Lower leg skin (tissue), 4 donors: Measurements from ENCODE around the gene PRKCZ. TPM values are rescaled to one million over a fixed set of nuclear protein-coding genes. Genes with fewer than 3 reads are reported as not detected.

ENCODE experiments used
- DNase-seq, 2 donors: peaks; one replicate each; pipeline ENCODE4 v3.0.0-alpha.2; 2019; ENCODE audit warnings: low spot score in 2 of 2
- H3K4me3 ChIP-seq: fragments of 200-600 bp; sonication (generic); 2 replicates; pipeline ENCODE4 v1.5.1; 2017; ENCODE audit warnings: mild to moderate bottlenecking, low read depth; ENCODE audit not compliant: poor library complexity, severe bottlenecking
- POLR2A ChIP-seq, 2 donors: fragments of 450-650 bp; IDR thresholded peaks; one replicate each; pipeline ENCODE4 v1.6.1; 2016 to 2017; ENCODE audit warnings: antibody characterized with exemption in 2 of 2, mild to moderate bottlenecking in 1 of 2, moderate library complexity in 1 of 2
- WGBS, 2 donors: methylation state at CpG; one replicate each; pipeline ENCODE4 v1.1.5; 2018; 5-methylcytosine and 5-hydroxymethylcytosine counted together
- intact Hi-C: fragments of 100-400 bp; cut with DNase I; formaldehyde crosslinking; loops from one replicate; pipeline ENCODE4 v1.15.0; 2023; ENCODE audit warnings: low total_unique reads
- total RNA-seq, 4 donors: library from RNA; depleted of rRNA; stranded (reverse); fragments of >200 nt; gene quantifications; one replicate each; pipeline ENCODE4 v1.1.0, GENCODE V29; 2016
- TF ChIP-seq, protein P1 (sequence below), 3 donors: fragments of 450-650 bp; IDR thresholded peaks; one replicate each; pipeline ENCODE4 v1.5.1; 2016; ENCODE audit warnings: antibody characterized with exemption in 3 of 3, mild to moderate bottlenecking in 3 of 3, moderate library complexity in 2 of 3

Gene PRKCZ
- total RNA-seq, 4 donors from 2014 or later: 25.9 to 32.2 (median 26.8) TPM

DNA sequence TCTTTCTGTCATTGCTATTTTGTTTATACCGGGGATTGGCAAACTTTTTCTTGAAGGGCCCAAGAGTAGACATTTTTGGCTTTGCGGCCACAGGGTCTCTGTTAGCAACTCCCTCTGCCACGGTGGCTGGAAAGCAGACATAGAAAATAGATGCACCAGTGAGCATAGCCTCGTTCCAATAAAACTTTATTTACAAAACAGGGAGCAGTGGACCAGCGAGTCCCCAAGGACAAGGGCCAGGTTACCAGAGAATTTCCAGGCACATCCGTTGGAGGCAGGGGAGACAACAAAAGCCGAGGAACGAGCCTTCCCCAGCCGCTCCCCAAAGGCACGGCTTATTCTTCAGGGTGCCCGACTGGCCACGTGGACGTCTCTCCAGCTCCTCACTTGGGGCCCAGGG lies 117.9 kb downstream of the PRKCZ start:
- intact Hi-C loops: no loop called here
- TF ChIP-seq POLR2A (IDR thresholded peaks at IDR 0.05): no peak
- TF ChIP-seq, protein P1, sequence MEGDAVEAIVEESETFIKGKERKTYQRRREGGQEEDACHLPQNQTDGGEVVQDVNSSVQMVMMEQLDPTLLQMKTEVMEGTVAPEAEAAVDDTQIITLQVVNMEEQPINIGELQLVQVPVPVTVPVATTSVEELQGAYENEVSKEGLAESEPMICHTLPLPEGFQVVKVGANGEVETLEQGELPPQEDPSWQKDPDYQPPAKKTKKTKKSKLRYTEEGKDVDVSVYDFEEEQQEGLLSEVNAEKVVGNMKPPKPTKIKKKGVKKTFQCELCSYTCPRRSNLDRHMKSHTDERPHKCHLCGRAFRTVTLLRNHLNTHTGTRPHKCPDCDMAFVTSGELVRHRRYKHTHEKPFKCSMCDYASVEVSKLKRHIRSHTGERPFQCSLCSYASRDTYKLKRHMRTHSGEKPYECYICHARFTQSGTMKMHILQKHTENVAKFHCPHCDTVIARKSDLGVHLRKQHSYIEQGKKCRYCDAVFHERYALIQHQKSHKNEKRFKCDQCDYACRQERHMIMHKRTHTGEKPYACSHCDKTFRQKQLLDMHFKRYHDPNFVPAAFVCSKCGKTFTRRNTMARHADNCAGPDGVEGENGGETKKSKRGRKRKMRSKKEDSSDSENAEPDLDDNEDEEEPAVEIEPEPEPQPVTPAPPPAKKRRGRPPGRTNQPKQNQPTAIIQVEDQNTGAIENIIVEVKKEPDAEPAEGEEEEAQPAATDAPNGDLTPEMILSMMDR (IDR thresholded peaks at IDR 0.05): no peak
- no peak overlapping the region for H3K4me3 ChIP-seq
- 92 to 98% methylated on average over 13 of the region's 13 CpGs for WGBS, 2 donors
- no peak for DNase-seq

DNA sequence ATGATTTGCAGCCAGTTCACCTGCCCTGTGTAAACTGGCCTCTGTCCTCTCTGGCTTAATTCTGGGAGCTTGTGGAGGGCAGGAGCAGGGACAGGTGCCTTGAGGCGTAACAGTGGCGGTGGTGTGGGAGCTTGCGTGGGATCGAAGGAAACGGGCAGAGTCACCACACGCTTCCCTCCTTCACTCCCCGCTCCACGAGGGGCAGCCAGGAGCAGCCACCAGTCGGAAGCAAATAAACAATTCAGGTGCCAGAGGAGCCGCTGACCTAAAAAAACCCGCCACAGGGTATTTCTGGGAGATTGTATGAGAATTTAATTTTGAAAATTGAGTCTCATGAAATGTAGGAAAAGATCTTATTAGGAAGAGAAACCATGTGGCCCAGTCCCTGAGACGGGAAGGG lies 118.3 kb downstream of the PRKCZ start:
- intact Hi-C loops: no loop called here
- no peak for DNase-seq
- WGBS, 2 donors: 90 to 93% methylated on average over 12 of the region's 12 CpGs
- H3K4me3 ChIP-seq: no peak overlapping the region
- TF ChIP-seq, protein P1 (IDR thresholded peaks at IDR 0.05): no peak
- no peak for TF ChIP-seq POLR2A (IDR thresholded peaks at IDR 0.05)

DNA sequence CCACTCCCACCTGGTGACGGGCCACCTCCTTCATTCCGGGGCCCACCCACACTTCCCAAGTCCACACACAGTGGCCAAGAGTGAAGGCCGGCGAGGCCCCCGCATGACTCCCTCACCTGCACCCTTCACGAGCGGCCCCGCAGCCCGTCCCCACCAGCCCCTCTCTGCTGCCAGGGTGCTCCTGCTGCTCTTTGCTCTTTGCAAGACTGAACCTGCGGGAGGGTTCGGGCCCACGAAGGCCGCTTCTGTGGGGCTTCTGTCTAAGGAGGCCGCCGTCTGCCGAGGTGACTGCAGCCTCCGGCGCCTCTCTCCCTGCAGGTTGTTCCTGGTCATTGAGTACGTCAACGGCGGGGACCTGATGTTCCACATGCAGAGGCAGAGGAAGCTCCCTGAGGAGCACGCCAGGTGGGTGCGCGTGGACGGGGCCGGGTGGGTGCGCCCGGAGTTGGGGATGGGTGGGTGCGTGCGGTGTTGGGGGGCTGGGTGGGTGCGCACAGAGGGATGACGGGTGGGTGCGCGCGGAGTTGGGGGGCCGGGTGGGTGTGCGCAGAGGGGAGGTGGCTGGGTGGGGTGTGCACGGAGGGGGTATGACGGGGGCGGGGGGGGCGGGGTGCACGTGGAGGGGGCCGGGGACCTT lies 119.1 kb downstream of the PRKCZ start:
- H3K4me3 ChIP-seq: no peak overlapping the region
- WGBS, 2 donors: 93 to 96% methylated on average over 37 to 42 of the region's 43 CpGs
- TF ChIP-seq, protein P1 (IDR thresholded peaks at IDR 0.05): no peak
- no peak for TF ChIP-seq POLR2A (IDR thresholded peaks at IDR 0.05)
- no peak for DNase-seq
- intact Hi-C loops: no loop called here

DNA sequence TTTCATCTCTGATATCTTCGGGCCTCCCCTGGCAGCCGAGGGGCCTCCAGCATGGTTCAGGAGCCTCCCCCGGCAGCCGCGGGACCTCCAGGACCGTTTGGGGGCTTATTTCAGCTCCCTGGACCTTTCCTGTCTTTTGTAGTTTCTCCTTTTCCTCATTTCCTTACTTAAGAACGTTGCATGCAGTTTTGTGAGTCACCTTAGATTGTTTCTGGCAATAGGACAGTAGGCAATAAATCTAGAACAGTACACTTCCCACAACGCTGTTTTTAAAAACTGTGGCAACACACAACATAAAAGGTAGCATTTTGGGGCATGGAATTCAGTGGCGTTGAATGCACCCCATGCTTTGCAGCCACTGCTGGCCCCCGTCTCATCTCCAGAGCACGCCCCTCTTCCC lies 120.0 kb downstream of the PRKCZ start:
- intact Hi-C loops: no loop called here
- WGBS, 2 donors: 59 to 73% methylated on average over 11 of the region's 11 CpGs
- TF ChIP-seq, protein P1 (IDR thresholded peaks at IDR 0.05): no peak
- no peak for TF ChIP-seq POLR2A (IDR thresholded peaks at IDR 0.05)
- no peak overlapping the region for H3K4me3 ChIP-seq
- no peak for DNase-seq

DNA sequence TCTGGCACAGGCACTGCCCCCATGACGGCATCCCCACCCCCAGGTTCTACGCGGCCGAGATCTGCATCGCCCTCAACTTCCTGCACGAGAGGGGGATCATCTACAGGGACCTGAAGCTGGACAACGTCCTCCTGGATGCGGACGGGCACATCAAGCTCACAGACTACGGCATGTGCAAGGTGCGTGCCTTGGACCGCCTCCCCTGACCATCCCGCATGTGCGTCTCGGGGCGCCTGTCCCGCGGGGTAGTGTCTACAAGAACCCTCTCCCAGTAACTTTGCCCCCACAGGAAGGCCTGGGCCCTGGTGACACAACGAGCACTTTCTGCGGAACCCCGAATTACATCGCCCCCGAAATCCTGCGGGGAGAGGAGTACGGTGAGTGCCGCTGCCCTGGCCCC lies 121.8 kb downstream of the PRKCZ start:
- 94 to 97% methylated on average over 26 of the region's 26 CpGs for WGBS, 2 donors

More for the DNA sequence above, 121.8 kb downstream of the PRKCZ start:
- intact Hi-C loops: no loop called here
- no peak for DNase-seq
- no peak overlapping the region for H3K4me3 ChIP-seq
- TF ChIP-seq, protein P1 (IDR thresholded peaks at IDR 0.05): no peak
- no peak for TF ChIP-seq POLR2A (IDR thresholded peaks at IDR 0.05)
